A673 (cell line): ENCODE results near the gene MRFAP1.

Source experiments
- CTCF ChIP-seq: fragments of 300-800, 200-600 bp; sonication (generic); conservative IDR thresholded peaks from 2 replicates; pipeline ENCODE4 v1.5.1; 2017; ENCODE audit warnings: low read depth, mild to moderate bottlenecking, antibody characterized with exemption, low read length, moderate library complexity, mixed read lengths
- EZH2 ChIP-seq: fragments of 200-600 bp; sonication (generic); IDR thresholded peaks from 2 replicates; pipeline ENCODE4 v1.6.1; 2017; ENCODE audit warnings: borderline replicate concordance, low read depth, mild to moderate bottlenecking, mixed read lengths, antibody characterized with exemption, low read length; ENCODE audit not compliant: poor library complexity, severe bottlenecking

GRCh38 chr4:6649216-6649615 lies 8.7 kb downstream of the MRFAP1 start:
- TF ChIP-seq CTCF: no peak
- TF ChIP-seq EZH2: no peak
